IPS-NIHi11 (cell line): ENCODE results near the gene RNF213.
"Not testable (repeated sequence)": the region's sequence is repeated elsewhere in the genome, so short reads cannot be mapped to it uniquely, and the experiment has no call there.

Experiments
- DNase-seq: peaks from one replicate; pipeline ENCODE4 v3.0.0; 2012; ENCODE audit warnings: mixed read lengths, low spot score

The RNF213 gene

DNA sequence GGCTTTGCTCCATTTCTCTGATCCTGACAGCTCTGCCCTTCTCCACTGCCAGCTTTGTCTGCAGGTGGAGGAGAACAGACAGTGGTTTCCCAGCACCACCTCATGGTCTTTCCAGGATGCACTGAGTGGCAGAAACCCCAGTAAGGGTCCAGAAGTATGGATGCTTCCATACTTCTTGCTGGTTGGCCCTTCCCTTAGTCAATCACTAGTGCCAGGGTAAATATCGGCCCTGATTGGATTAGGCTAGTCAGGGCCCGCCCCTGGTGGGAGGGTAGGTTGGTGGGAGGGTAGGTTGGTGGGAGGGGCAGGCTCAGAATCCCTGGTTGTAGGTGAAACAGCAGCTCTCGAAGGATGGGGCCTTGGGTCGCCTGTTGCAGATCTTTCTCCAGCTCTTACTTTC is 10.2 kb downstream of the RNF213 start:
- DNase-seq, result peak; percentile 89

DNA sequence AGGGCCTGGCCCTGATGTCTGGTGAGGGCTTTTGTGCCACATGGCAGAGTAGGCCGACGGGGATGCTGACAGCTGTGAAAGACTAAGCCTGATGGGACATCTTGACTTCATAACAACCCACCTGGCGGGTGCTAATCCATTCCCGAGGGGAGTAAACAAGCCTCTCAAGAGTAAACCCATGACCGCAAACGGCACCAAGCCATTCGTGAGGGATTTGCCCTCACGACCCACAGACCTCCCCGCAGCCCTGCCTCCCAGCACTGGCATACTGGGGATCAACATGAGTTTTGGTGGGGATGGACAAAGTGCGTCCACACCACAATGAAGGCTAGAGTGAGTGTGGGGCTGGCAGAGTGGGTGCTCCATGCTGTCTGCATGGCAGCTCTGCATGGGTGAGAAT is 11.7 kb downstream of the RNF213 start:
- no peak for DNase-seq

DNA sequence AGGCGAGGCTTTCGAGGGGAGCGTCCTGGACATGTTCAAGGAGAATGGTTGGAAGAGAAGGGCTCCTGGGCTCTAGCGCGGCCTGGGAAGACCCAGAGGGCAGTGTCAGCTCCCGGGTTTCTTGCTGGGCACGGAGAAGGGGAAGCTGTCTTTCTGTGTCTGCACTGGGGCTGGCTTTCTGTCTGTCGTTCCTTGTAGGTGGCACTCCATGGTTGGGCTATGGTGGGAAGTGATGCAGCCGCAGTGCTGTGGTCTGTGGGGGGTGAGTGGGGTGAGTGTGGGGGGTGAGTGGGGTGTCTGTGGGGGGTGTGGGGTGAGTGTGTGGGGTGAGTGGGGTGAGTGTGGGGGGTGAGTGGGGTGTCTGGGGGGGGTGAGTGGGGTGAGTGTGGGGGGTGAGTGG is 13.7 kb downstream of the RNF213 start:
- no peak for DNase-seq

DNA sequence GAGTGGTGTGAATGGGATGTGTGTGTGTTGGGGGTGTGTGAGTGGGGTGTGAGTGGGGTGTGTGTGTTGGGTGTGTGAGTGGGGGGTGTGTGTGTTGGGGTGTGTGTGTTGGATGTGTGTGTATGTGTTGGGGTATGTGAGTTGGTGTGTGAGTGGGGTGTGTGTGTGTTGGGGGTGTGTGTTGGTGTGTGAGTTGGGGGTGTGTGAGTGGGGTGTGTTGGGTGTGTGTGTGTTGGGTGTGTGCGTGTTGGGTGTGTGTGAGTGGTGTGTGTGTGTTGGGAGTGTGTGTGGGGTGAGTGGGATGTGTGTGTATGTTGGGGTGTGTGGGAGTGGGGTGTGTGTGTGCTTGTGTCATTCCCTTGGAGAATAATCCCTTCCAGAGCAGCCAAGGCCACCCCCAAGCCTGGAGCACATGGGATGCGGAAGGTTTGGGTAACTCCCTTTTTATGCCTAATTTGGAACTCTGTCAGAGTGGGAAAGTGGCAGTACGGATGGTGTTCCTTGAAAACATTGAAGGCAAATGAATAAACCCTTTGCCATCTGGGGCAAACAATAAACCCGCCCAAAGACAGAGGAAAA is 14.3 kb downstream of the RNF213 start:
- DNase-seq, result no peak

DNA sequence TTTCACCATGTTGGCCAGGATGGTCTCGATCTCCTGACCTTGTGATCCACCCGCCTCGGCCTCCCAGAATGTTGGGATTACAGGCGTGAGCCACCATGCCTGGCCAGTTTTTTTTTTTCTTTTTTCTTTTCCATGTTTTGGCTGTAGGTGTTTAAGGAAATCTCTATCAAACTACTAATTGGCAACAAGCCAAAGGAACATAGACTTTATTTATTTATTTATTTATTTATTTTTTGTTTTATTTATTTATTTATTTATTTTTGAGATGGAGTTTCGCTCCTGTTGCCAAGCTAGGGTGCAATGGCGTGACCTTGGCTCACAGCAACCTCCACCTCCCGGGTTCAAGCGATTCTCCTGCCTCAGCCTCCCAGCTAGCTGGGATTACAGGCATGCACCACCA is 15.2 kb downstream of the RNF213 start:
- DNase-seq, result not testable (repeated sequence)

DNA sequence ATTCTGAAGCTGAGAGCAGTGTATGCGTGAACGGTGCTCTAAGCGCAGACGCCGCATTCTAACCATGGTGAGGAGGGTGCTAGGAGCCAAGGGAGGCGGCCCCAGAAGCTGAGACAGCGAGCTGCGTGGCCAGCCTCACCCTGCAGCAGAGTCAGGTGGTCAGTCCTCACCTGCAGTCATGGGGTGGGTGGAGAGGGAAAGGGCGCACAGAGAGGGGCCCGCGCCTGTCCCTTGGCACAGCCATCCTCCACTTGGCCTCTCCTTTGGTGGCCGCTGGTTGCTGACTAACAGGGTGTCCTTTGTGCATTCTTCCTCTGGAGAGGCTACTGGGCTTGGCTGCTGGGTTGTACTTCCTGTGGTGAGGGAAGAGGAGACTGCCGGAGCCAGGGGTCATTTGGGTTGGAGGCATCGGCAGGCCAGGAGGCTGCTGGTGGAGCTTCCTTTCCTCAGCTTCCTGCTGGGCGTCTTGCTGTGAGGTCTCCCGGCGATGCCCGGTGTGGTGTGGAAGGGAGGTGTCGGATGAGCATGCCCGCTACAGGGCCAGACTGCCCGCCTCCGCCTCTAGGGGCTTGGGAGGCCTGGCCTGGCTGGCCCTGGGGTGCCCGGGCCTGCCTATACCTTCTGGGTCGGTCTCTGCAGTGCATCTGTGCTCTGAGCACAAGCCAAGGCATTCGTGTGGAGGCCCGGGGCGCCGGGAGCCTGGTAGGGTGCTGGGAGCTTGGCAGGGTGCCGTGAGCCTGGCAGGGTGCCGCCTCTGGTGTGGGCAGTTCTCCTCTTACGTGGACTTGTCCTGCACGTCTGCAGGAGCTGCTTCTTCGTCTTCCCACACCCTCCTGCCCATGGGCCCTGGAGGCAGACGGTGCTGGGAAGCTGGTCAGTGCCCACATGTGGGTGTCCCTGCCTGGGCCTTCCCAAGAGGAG is 17.4 kb downstream of the RNF213 start:
- no peak for DNase-seq

DNA sequence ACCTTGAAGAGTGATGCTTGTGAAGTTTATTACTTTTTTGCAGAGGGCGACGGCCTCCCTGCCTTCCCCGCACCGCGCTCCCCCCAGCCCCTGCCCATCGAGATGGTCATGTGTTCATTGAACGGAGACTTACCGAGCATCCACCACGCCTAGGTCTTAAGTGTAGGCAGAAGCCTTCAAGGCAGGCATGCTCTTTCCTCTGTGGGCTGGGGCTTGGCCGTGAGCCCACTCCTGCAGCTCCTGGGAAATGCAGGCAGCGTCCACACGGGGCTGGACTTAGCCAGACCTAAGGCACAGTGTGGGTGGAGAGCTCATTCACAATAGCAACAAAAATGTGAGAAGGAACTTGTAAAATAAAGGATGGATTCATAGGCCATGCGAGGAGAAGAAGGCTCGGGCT is 19.2 kb downstream of the RNF213 start:
- DNase-seq, result peak; percentile 52

DNA sequence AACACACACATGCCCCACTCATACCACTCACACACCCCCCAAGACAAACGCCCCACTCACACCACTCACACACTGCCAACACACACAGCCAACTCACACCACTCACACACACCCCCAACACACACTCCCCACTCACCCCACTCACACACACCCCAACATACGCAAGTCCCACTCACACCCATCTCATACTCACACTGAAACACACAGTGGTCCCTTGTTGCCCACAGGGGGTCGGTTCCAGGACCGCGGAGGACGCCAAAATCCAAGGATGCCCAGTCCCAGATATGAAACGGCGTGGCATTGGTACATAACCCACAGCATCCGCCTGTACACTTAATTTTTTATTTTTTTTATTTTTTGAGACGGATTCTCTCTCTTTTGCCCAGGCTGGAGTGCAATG is 20.9 kb downstream of the RNF213 start:
- DNase-seq, result no peak

DNA sequence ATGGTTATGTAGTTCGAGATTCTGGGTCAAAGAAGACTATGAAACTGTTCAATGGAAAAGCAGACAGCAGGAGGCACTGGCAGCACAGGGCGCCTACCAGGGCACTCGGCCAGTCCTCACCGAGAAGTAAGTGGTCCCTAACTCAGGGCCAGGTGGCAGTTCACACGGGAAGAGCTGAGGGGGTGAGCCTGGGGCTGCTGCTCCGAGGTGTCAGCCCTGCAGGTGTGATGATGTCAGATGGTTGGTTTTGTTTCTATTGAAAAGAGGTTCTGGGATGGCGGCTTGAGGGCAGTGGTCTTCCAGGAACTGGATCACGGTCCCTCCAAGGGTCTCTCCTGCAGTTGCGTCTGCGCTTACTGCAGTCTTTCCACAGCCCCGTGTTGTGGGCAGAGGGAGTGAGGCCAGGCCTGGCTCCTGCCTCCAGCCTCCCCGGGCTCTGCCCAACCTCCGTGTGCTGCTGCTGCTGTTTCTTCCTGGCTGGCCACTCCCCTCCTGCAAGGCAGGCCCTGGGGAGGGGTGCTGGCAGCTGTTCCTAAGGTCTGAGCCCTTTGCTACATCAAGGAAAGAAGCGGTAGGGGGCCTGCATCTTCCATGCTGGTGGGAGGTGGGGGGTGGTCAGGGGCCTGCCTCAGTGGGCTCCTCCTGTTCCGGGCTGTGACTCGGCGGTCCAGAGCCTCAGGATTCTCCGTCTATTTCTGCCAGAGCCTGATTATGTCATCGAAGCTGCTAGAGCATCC is 22.6 kb downstream of the RNF213 start:
- DNase-seq, result no peak

DNA sequence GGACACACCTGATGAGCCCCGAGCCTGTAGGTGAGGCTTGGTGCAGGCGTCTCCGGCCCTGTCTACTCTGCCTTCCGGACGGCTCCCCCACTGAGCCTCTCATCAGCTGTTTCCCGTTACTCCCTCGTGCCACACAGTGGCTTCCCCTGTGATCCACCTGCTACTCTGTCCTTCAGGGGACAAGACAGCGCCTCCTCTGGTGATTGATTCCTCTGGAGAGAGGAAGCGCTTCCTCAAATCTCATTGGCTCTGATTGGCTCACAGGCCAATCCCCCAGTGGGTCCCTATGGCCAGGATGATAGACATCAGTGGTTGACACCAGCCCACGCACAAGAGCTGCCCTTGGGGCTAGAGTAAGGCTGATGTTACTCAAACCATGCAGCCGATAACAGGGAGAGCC is 24.0 kb downstream of the RNF213 start:
- DNase-seq, result peak; percentile 77

DNA sequence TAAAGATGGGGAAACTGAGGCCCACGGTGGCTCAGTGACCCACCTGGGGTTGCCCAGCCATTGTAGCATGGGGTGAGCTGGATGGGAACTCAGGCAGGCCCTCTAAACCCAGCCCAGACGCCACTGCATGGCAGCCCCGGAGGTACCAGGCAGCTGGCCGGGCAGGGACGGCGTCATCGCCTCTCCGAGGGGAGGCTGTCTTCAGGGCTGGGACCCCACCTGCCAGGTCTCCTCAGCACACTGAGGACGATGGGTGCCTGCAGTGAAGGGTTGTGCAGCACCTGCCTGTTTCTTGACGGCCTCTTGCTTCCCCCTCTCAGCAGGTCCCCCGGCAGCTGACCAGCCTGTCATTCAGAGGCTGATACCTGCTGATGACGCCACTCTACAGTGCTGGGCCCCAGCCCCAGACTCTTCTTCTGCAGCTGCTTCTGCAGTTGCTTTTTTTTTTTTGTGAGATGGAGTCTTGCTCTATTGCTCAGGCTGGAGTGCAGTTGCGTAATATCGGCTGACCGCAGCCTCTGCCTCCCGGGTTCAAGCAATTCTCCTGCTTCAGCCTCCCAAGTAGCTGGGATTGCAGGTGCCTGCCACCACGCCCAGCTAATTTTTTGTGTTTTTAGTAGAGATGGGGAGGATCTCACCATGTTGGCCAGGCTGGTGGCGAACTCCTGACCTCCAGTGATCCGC is 24.7 kb downstream of the RNF213 start:
- DNase-seq, result no peak

DNA sequence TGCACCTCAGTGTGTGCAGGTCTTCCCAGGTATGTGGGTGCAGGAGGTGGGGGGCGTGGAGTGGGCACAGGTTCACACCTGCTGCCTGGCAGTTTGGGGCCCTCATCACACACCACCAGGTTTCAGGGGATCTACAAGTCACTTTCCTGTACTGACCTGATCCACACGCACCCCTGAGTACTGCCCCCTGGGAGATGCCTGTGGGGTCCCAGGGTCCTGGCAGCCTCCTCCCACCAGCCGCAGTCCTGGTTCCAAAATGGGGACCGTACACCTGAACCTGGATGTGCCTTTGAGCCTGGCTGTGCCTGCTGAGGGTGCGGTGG is 25.9 kb downstream of the RNF213 start:
- DNase-seq, result no peak

DNA sequence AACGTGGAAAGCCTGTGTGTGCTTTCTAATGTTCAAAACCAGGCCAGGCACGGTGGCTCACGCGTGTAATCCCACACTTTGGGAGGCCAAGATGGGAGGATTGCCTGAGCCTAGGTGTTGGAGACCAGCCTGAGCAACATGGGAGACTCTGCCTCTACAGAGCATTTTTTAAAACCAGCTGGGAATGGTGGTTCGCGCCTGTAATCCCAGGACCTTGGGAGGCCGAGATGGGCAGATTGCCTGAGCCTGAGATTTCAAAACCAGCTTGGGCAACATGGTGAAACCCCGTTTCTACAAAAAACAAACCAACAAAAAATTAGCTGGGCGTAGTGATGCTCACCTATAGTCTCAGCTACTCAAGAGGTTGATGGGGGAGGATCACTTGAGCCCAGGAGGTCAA is 26.4 kb downstream of the RNF213 start:
- no peak for DNase-seq

DNA sequence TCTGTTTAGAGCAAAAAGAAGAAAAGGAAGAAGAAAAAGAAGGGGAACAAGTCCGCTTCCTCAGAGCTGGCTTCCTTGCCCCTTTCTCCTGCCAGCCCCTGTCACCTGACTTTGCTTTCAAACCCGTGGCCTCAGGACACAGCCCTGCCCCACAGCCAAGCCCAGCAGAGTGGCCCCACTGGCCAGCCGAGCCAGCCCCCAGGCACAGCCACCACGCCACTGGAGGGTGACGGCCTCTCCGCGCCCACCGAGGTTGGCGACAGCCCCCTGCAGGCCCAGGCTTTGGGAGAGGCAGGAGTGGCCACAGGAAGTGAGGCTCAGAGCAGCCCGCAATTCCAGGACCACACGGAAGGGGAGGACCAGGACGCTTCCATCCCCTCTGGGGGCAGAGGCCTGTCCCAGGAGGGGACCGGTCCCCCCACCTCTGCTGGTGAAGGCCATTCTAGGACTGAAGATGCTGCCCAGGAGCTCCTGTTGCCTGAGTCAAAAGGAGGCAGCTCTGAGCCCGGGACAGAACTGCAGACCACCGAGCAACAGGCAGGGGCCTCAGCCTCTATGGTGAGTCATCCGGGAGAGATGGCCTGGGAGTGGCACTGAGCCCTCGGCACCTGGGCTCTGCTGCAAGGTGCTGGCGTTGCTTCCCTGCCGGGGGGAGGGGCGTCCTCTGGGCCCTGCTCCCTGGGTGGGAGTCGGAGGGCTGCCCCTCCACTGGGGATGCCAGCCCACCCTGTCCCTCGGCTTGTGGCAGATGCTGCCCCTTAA is 27.3 kb downstream of the RNF213 start:
- no peak for DNase-seq

DNA sequence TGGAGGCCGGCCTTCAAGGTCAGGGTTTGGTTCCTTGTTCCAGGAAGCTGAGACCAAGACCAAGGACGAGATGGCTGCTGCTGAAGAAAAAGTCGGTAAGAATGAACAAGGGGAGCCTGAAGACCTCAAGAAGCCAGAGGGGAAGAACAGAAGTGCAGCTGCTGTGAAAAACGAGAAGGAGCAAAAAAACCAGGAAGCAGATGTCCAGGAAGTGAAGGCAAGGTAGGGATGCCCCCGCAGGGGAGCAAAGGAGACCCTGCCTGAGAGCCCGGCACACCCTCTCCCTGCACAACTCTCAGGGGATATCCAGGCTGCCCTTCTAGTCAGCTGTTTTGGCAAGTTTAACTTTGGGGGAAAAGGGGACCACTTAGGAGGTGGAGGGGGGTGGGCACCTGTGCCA is 29.0 kb downstream of the RNF213 start:
- no peak for DNase-seq

DNA sequence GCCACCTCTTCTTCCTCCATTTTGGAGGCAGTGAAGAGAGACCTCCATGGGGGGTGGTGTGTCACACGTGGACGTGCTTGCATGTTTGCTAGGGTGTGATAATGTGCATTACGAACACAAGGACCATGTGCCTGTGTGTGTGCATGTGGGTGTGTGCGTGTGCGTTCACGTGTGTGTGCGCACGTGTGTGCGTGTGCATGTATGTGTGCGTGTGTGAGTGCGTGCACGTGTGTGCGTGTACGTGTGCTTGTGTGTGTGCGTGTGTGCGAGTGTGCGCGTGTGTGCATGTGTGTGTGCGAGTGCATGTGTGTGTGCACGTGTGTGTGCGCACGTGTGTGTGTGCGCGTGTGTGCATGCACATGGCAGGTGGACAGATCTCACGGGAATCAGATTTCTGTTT is 29.5 kb downstream of the RNF213 start:
- DNase-seq, result no peak

DNA sequence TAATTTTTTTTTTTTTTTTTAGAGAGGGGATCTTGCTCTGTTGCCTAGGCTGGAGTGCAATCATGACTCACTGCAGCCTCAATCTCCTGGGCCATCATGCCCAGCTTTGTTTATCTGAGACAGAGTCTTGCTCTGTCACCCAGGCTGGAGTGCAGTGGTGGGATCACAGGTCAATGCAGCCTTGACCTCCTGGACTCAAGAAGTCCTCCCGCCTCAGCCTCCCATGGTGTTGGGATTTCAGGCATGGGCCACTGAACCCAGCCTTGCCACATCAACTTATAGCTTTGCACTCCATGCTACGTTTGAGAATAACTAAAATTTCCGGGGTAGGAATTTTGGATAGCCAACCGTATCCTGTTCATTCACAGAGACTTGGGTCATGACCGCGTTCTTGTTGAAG is 30.6 kb downstream of the RNF213 start:
- DNase-seq, result no peak

DNA sequence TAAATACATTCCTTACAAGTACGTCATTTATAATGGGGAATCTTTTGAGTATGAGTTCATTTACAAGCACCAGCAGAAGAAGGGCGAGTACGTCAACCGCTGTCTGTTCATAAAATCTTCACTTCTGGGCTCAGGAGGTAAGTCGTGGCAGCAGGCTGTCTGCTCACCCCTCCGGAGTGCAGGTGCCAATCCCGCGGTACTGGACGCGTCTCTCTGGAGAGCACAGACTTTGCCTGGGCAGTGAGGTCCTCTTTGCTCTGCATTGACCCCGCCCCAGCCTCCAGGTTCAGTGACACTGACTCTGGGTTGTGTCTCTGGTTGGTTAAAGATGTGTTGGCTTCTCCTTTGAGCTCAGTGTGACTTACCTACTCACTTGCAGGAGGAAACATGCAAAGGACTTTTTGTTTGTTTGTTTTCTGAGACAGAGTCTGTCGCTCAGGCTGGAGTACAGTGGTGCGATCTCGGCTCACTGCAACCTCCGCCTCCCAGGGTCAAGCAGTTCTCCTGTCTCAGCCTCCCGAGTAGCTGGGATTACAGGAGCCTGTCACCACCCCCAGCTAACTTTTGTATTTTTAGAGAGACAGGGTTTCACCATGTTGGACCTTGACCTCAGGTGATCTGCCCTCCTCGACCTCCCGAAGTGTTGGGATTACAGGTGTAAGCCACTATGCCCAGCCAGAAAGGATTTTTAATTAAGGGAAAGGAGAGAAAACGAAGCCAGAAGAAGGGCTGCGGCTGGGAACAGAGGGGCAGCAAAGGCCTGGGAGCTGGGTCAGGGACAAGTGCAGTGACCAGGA is 31.2 kb downstream of the RNF213 start:
- DNase-seq, result no peak

DNA sequence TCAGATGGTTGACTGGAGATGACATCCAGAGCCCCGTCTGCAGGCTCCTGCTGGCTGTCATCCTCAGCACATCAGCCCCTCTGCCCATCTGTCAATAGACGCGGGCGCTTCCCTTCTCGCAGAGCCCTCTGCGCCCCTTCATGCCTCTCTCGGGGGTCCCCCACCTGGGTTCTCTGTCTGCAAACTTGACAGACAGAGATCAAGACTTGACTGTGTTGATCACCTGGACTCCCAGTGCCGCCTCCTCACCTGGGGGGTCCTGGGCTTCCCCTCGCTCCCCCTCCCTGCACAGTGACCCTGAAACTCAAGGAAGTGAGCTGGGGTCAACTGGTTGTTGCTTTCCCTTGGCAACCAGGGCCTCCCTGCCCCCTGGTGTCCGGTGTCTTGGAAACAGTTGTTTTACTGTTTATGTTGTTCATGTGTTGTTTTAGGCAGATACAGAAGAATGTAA is 31.9 kb downstream of the RNF213 start:
- no peak for DNase-seq

DNA sequence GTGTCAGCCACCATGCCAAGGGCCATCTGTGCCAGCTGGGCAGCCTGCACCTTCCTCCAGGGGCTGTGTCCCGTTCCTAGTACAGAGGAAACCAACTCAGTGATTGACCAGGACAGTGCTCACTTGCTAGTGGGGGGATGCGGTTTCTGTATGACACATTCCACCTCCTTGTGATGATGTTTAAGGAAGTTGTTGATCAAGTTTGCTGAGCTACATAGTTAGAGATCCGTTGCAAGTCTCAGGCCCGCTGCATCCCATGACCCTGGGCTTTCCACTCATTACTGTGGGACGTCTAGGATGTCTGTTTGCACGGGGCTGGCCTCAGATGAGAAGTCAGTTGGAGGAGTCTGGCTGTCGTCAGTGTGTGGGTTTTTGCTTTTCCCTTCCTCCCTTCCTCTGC is 33.6 kb downstream of the RNF213 start:
- no peak for DNase-seq

DNA sequence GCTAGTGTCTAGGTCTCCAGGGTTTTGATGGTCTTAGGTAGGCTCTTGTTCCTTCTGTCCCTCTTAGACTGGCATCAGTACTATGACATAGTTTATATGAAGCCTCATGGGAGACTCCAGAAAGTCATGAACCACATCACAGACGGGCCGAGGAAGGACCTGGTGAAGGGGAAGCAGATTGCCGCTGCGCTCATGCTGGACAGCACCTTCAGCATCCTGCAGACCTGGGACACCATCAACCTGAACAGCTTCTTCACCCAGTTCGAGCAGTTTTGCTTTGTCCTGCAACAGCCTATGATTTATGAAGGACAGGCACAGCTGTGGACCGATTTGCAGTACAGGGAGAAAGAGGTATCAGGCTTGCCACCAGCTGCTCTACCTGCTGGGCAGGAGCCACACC is 34.0 kb downstream of the RNF213 start:
- DNase-seq, result no peak
